GM12878 (cell line): ENCODE measurements around the gene MYO1D. TPM values are rescaled to one million over a fixed set of nuclear protein-coding genes. Genes with fewer than 3 reads are reported as not detected.

ENCODE experiments used
- ATAC-seq: fragments of 200-7000 bp; cut with Tn5 transposase; 3 replicates; pipeline ENCODE4 v1.9.1; 2020; ENCODE audit warnings: mild to moderate bottlenecking, moderate library complexity
- BruUV-seq: library from RNA; stranded (reverse); fragments of 400-500 nt; replicated peaks from 2 replicates; lab custom pipeline; 2021; lab: Mats Ljungman, UMichigan
- CTCF ChIA-PET: fragments of 300-600 bp; sonication (Branson Sonifier 250); formaldehyde crosslinking; extraction: SDS; loops from one replicate; lab custom pipeline; 2021; ENCODE audit warnings: inconsistent platforms; lab: Yijun Ruan, JAX
- POLR2A ChIA-PET: fragments of 350-600 bp; formaldehyde crosslinking; extraction: SDS; loops from one replicate; lab custom pipeline; 2021; ENCODE audit warnings: inconsistent platforms; lab: Charles Lee
- RAD21 ChIA-PET: fragments of 300-600 bp; sonication (Branson Sonifier 250); formaldehyde crosslinking; loops from one replicate; lab custom pipeline; 2023; ENCODE audit warnings: antibody characterized with exemption; ENCODE audit not compliant: unreplicated experiment; lab: Charles Lee
- SMC1A ChIA-PET: fragments of 300-600 bp; sonication (Branson Sonifier 250); formaldehyde crosslinking; loops from one replicate; lab custom pipeline; 2023; ENCODE audit not compliant: unreplicated experiment, uncharacterized antibody; lab: Charles Lee
- DNase-seq: peaks from one replicate; pipeline ENCODE4 v3.0.0-alpha.2; 2011; ENCODE audit warnings: low read depth, low spot score
- FAIRE-seq: peaks from 3 replicates; lab custom pipeline; 2011; peaks lifted over from hg19 to GRCh38; lab: Jason Lieb, UNC
- H2AFZ ChIP-seq: 2 replicates; pipeline ENCODE4 v1.6.0; 2011; ENCODE audit warnings: low read depth, low read length, control low read depth; ENCODE audit not compliant: control insufficient read depth
- H3K27ac ChIP-seq: 2 replicates; pipeline ENCODE4 v1.5.1; 2011; ENCODE audit warnings: control low read depth; ENCODE audit not compliant: control insufficient read depth, insufficient read depth
- H3K27me3 ChIP-seq, 2 experiments: replicated peaks in 1 of 2; 2 replicates each; pipeline versions ENCODE4 v1.6.0 to v1.6.1; 2011; ENCODE audit warnings: low read length in 1 of 2; ENCODE audit not compliant: control insufficient read depth in 2 of 2, insufficient read depth in 2 of 2
- H3K36me3 ChIP-seq, 2 experiments: 2 replicates each; pipeline ENCODE4 v1.5.1; 2011; ENCODE audit warnings: low read length in 1 of 2; ENCODE audit not compliant: control insufficient read depth in 2 of 2, insufficient read depth in 2 of 2
- H3K4me1 ChIP-seq: 2 replicates; pipeline ENCODE4 v1.6.1; 2011; ENCODE audit warnings: mild to moderate bottlenecking, low read length, moderate library complexity, mixed read lengths; ENCODE audit not compliant: control insufficient read depth, insufficient read depth
- H3K4me2 ChIP-seq: 2 replicates; pipeline ENCODE4 v1.6.0; 2011; ENCODE audit warnings: control low read depth; ENCODE audit not compliant: control insufficient read depth, insufficient read depth
- H3K4me3 ChIP-seq: fragments of 200-600 bp; sonication (generic); 2 replicates; pipeline ENCODE4 v1.5.1; 2016
- H3K79me2 ChIP-seq: 2 replicates; pipeline ENCODE4 v1.6.0; 2011; ENCODE audit warnings: low read length; ENCODE audit not compliant: control insufficient read depth, insufficient read depth
- H3K9ac ChIP-seq: 2 replicates; pipeline ENCODE4 v1.8.0; 2011; ENCODE audit warnings: low read length, control low read depth, mixed read lengths; ENCODE audit not compliant: control insufficient read depth, insufficient read depth
- H3K9me3 ChIP-seq: replicated peaks from 3 replicates; pipeline ENCODE4 v1.5.1; 2011; ENCODE audit warnings: mild to moderate bottlenecking, low read length; ENCODE audit not compliant: control insufficient read depth, insufficient read depth
- H4K20me1 ChIP-seq: 2 replicates; pipeline ENCODE4 v1.6.0; 2011; ENCODE audit not compliant: control insufficient read depth, insufficient read depth
- ATF7 ChIP-seq: fragments of 450-650 bp; IDR thresholded peaks from 2 replicates; pipeline ENCODE4 v1.6.1; 2016; ENCODE audit warnings: low read depth, mild to moderate bottlenecking
- CBFB ChIP-seq: IDR thresholded peaks from 2 replicates; pipeline ENCODE4 v1.6.1; 2016; ENCODE audit warnings: antibody characterized with exemption, low read depth
- CREM ChIP-seq: IDR thresholded peaks from 2 replicates; pipeline ENCODE4 v1.6.1; 2014; ENCODE audit warnings: antibody characterized with exemption, low read depth
- KAT2A ChIP-seq: conservative IDR thresholded peaks from 2 replicates; pipeline ENCODE4 v1.6.1; 2011; ENCODE audit warnings: low read depth, low read length; ENCODE audit not compliant: control insufficient read depth
- KLF5 ChIP-seq: fragments of 450-650 bp; IDR thresholded peaks from 2 replicates; pipeline ENCODE4 v1.6.1; 2014; ENCODE audit warnings: mild to moderate bottlenecking; ENCODE audit not compliant: partially characterized antibody
- MEF2A ChIP-seq: IDR thresholded peaks from 2 replicates; pipeline ENCODE4 v1.6.1; 2011; ENCODE audit warnings: low read depth, mild to moderate bottlenecking, low read length, moderate library complexity; ENCODE audit not compliant: insufficient read depth
- MEF2B ChIP-seq: fragments of 450-650 bp; IDR thresholded peaks from 2 replicates; pipeline ENCODE4 v1.6.1; 2018; ENCODE audit warnings: mild to moderate bottlenecking, moderate library complexity; ENCODE audit not compliant: partially characterized antibody, poor library complexity, severe bottlenecking
- MYB ChIP-seq: fragments of 150-350 bp; IDR thresholded peaks from 2 replicates; pipeline ENCODE4 v1.6.1; 2014; ENCODE audit warnings: mild to moderate bottlenecking, low read depth, low read length, borderline replicate concordance
- NBN ChIP-seq: fragments of 450-650 bp; IDR thresholded peaks from 2 replicates; pipeline ENCODE4 v1.6.1; 2016
- PKNOX1 ChIP-seq: fragments of 450-650 bp; IDR thresholded peaks from 2 replicates; pipeline ENCODE4 v1.6.1; 2016; ENCODE audit warnings: mild to moderate bottlenecking
- PML ChIP-seq: IDR thresholded peaks from 2 replicates; pipeline ENCODE4 v1.6.1; 2012; ENCODE audit warnings: low read length, inconsistent platforms
- POLR2A ChIP-seq: IDR thresholded peaks from 2 replicates; pipeline ENCODE4 v1.6.1; 2011; ENCODE audit warnings: low read depth, mild to moderate bottlenecking, low read length
- POLR2AphosphoS5 ChIP-seq: IDR thresholded peaks from 2 replicates; pipeline ENCODE4 v1.6.1; 2011; ENCODE audit warnings: mild to moderate bottlenecking, low read length, inconsistent platforms
- POU2F2 ChIP-seq: IDR thresholded peaks from 3 replicates; pipeline ENCODE4 v1.6.1; 2011; ENCODE audit warnings: low read depth, mild to moderate bottlenecking, low read length, borderline replicate concordance
- SPI1 ChIP-seq: IDR thresholded peaks from 2 replicates; pipeline ENCODE4 v1.6.1; 2011; ENCODE audit warnings: low read depth, mild to moderate bottlenecking, low read length, moderate library complexity, borderline replicate concordance; ENCODE audit not compliant: insufficient read depth
- YBX1 ChIP-seq: fragments of 450-650 bp; IDR thresholded peaks from 2 replicates; pipeline ENCODE4 v1.6.1; 2016; ENCODE audit warnings: antibody characterized with exemption
- ZNF217 ChIP-seq: fragments of 450-650 bp; IDR thresholded peaks from 2 replicates; pipeline ENCODE4 v1.6.1; 2017; ENCODE audit warnings: antibody characterized with exemption, mild to moderate bottlenecking
- WGBS: methylation state at CpG from one replicate; pipeline ENCODE4 v1.1.6; 2016; ENCODE audit warnings: low lambda C conversion rate; ENCODE audit not compliant: insufficient replicate concordance, insufficient coverage; ENCODE audit errors: missing lambda C conversion rate; 5-methylcytosine and 5-hydroxymethylcytosine counted together
- in situ Hi-C: fragments of 300-500 bp; cut with MboI; formaldehyde crosslinking; loops from 9 replicates; pipeline ENCODE4 v1.14.3; 2018; ENCODE audit warnings: mixed read lengths
- intact Hi-C: fragments of 100-400 bp; cut with micrococcal nuclease; formaldehyde crosslinking; loops from one replicate; pipeline ENCODE4 v1.14.2; 2022; ENCODE audit not compliant: unreplicated experiment
- polyA plus RNA-seq, 11 experiments: library from polyadenylated mRNA; depleted of rRNA in 4 of 11; unstranded in 6 of 11; stranded (reverse) in 5 of 11; fragments of >200 nt; fragmentation: Nextera tagmentation in 4 of 11; fragmentation: Illumina TruSeq in 1 of 11; extraction: Ambion mirVana in 4 of 11; extraction: Trizol in 1 of 11; gene quantifications; 1 replicate in 1 of 11; 2 replicates in 10 of 11; pipeline versions ENCODE4 v1.2.1 to v1.2.3, GENCODE V29; 2011 to 2016; ENCODE audit warnings: inconsistent platforms in 2 of 11, missing spikeins in 2 of 11, low read depth in 1 of 11
- total RNA-seq, 4 experiments: library from RNA; depleted of rRNA in 3 of 4; stranded (reverse); fragments of >200 nt in 3 of 4; fragmentation: Illumina TruSeq in 1 of 4; extraction: Trizol in 1 of 4; gene quantifications; 2 replicates each; pipeline versions ENCODE4 v1.2.1 to v1.2.3, GENCODE V29; 2013 to 2021

MYO1D gene
- total and polyA plus RNA-seq, 10 of the 15 experiments (the other 5 are each of a cell fraction or from before 2014, with no cell fraction given) = 1.8 to 37.7 (median 25.4) TPM

GRCh38 chr17:32836527-32836926, 40.4 kb downstream of the MYO1D start:
- CTCF ChIA-PET = interaction anchor here (1.3 to 11.8 kb wide), 6 partner anchors 8 to 375 kb away, joined by 3 to 146 read pairs (median 8); partner anchors contain the start of gene MYO1D

GRCh38 chr17:32835291-32835761, 41.6 kb downstream of the MYO1D start:
- intact Hi-C loops (no loop called here), in situ Hi-C loops (no loop called here)
- peak overlapping the region; percentile 39 for H3K4me2 ChIP-seq
- H3K9me3 ChIP-seq = no peaks in the 10 kb centered on the region; the same call in 2 of the 3 replicates
- ATAC-seq (peak; percentile 84), DNase-seq (peak; percentile 70), FAIRE-seq (no peak)
- RAD21 ChIA-PET = interaction anchor here (0.6 to 12.3 kb wide), 14 partner anchors 7 to 318 kb away, joined by 3 to 198 read pairs (median 4); partner anchors contain the start of gene MYO1D
- H3K9ac ChIP-seq = peak overlapping the region; percentile 56
- H3K4me1 ChIP-seq = peaks cover 41% of the 10 kb centered on the region
- SMC1A ChIA-PET = interaction anchor here (0.7 to 15.4 kb wide), 19 partner anchors 8 to 74 kb away, joined by 3 to 231 read pairs (median 4); partner anchors contain the start of gene MYO1D
- POLR2A ChIA-PET = interaction anchor here (0.5 to 3.0 kb wide), 9 partner anchors 10 to 139 kb away, joined by 3 to 11 read pairs (median 6); partner anchors contain the start of gene MYO1D
- no TSS peak for BruUV-seq
- H4K20me1 ChIP-seq = no peaks in the 10 kb centered on the region
- H3K27ac ChIP-seq = peak overlapping the region; percentile 95
- peak overlapping the region; percentile 48 for H2AFZ ChIP-seq
- H3K27me3 ChIP-seq = no peaks in the 10 kb centered on the region
- WGBS = 0% methylated on average over 2 of the region's 2 CpGs
- H3K36me3 ChIP-seq = no peaks in the 10 kb centered on the region
- H3K4me3 ChIP-seq = peak overlapping the region; percentile 60
- CTCF ChIA-PET = interaction anchor here (0.7 to 11.8 kb wide), 12 partner anchors 8 to 374 kb away, joined by 3 to 146 read pairs (median 6); partner anchors contain the start of gene MYO1D
- peaks cover 16% of the 10 kb centered on the region for H3K79me2 ChIP-seq
- no peak for TF ChIP-seq KLF5
- no peak for TF ChIP-seq PKNOX1
- TF ChIP-seq MEF2B = peak; percentile 40
- TF ChIP-seq CREM = no peak
- TF ChIP-seq PML = 0 out of 2 replicates have a peak, but pooled peaks have one; percentile 42
- no peak for TF ChIP-seq POLR2A
- TF ChIP-seq NBN = 0 out of 2 replicates have a peak, but pooled peaks have one; percentile 17
- 0 out of 3 replicates have a peak, but pooled peaks have one; percentile 41 for TF ChIP-seq POU2F2
- 0 out of 2 replicates have a peak, but pooled peaks have one; percentile 23 for TF ChIP-seq MEF2A
- TF ChIP-seq KAT2A = no peak
- TF ChIP-seq SPI1 = no peak
- 0 out of 2 replicates have a peak, but pooled peaks have one; percentile 29 for TF ChIP-seq POLR2AphosphoS5
- TF ChIP-seq CBFB = 0 out of 2 replicates have a peak, but pooled peaks have one; percentile 21
- TF ChIP-seq MYB = no peak
- TF ChIP-seq ZNF217 = peak; percentile 46; the same call in 1 of the 2 replicates

More at GRCh38 chr17:32836527-32836926, 40.4 kb downstream of the MYO1D start:
- in situ Hi-C loops (no loop called here), intact Hi-C loops (no loop called here)
- H3K4me3 ChIP-seq = no peak overlapping the region
- ChIA-PET RAD21 (interaction anchor here (0.6 to 2.1 kb wide), 7 partner anchors 8 to 73 kb away, joined by 3 to 10 read pairs (median 6); partner anchors contain the start of gene MYO1D), SMC1A (interaction anchor here (0.6 to 15.4 kb wide), 7 partner anchors 8 to 54 kb away, joined by 3 to 231 read pairs (median 4); partner anchors contain the start of gene MYO1D), POLR2A (interaction anchor here (0.6 to 1.6 kb wide), 4 partner anchors 9 to 22 kb away, joined by 3 to 6 read pairs (median 4); no protein-coding TSS in a partner anchor)
- no peak overlapping the region for H2AFZ ChIP-seq
- no peak for FAIRE-seq
- TF ChIP-seq YBX1 (no peak), ATF7 (peak; percentile 64), KAT2A (no peak)
- H3K79me2 ChIP-seq = peaks cover 12% of the 10 kb centered on the region
- peak overlapping the region; percentile 39 for H3K4me2 ChIP-seq
- H3K27me3 ChIP-seq = no peaks in the 10 kb centered on the region
- H3K9ac ChIP-seq = no peak overlapping the region
- H3K4me1 ChIP-seq = peaks cover 29% of the 10 kb centered on the region
- no peaks in the 10 kb centered on the region; the same call in 2 of the 3 replicates for H3K9me3 ChIP-seq
- 59% methylated on average over 2 of the region's 2 CpGs for WGBS
- H3K36me3 ChIP-seq = no peaks in the 10 kb centered on the region
- H3K27ac ChIP-seq = peak overlapping the region; percentile 95
- ATAC-seq = no peak
- H4K20me1 ChIP-seq = no peaks in the 10 kb centered on the region
- no peak for DNase-seq
- no TSS peak for BruUV-seq
